ENCODE data around the gene FRMD4A.
"Not testable (repeated sequence)": the region's sequence is repeated elsewhere in the genome, so short reads cannot be mapped to it uniquely, and the experiment has no call there.

The FRMD4A gene

GRCh38 chr10:13865758-13866491 lies 464.8 kb downstream of the FRMD4A start:
- in situ Hi-C loops (cut with MboI; ENCODE audit: low sequenced_read_pairs), result no loop called here

- in situ Hi-C loops (cut with MboI; ENCODE audit: low sequenced_read_pairs), result not testable (repeated sequence)
Measured at GRCh38 chr10:13865220-13865619, 465.5 kb downstream of the FRMD4A start.

GRCh38 chr10:13862546-13863233 lies 468.0 kb downstream of the FRMD4A start:
- in situ Hi-C loops (cut with MboI; ENCODE audit: low sequenced_read_pairs), result no loop called here

- in situ Hi-C loops (cut with MboI; ENCODE audit: low sequenced_read_pairs), result no loop called here
Measured at GRCh38 chr10:13860886-13861285, 469.8 kb downstream of the FRMD4A start.

- in situ Hi-C loops (cut with MboI; ENCODE audit: low sequenced_read_pairs), result no loop called here
Measured at GRCh38 chr10:13859979-13860654, 470.6 kb downstream of the FRMD4A start.

- in situ Hi-C loops (cut with MboI; ENCODE audit: low sequenced_read_pairs), result no loop called here
Measured at GRCh38 chr10:13858709-13859108, 472.0 kb downstream of the FRMD4A start.

- in situ Hi-C loops (cut with MboI; ENCODE audit: low sequenced_read_pairs), result no loop called here
Measured at GRCh38 chr10:13857451-13857850, 473.3 kb downstream of the FRMD4A start.

GRCh38 chr10:13853854-13854253 lies 476.9 kb downstream of the FRMD4A start:
- in situ Hi-C loops (cut with MboI; ENCODE audit: low sequenced_read_pairs), result no loop called here

- in situ Hi-C loops (cut with MboI; ENCODE audit: low sequenced_read_pairs), result no loop called here
Measured at GRCh38 chr10:13852872-13853271, 477.9 kb downstream of the FRMD4A start.

GRCh38 chr10:13851906-13852305 lies 478.8 kb downstream of the FRMD4A start:
- in situ Hi-C loops (cut with MboI; ENCODE audit: low sequenced_read_pairs), result no loop called here

- in situ Hi-C loops (cut with MboI; ENCODE audit: low sequenced_read_pairs), result no loop called here
Measured at GRCh38 chr10:13848520-13849445, 481.9 kb downstream of the FRMD4A start.

GRCh38 chr10:13847201-13847631 lies 483.5 kb downstream of the FRMD4A start:
- in situ Hi-C loops (cut with MboI; ENCODE audit: low sequenced_read_pairs), result no loop called here

GRCh38 chr10:13845897-13846296 lies 484.8 kb downstream of the FRMD4A start:
- in situ Hi-C loops (cut with MboI; ENCODE audit: low sequenced_read_pairs), result no loop called here

GRCh38 chr10:13844651-13845050 lies 486.1 kb downstream of the FRMD4A start:
- in situ Hi-C loops (cut with MboI; ENCODE audit: low sequenced_read_pairs), result no loop called here

- in situ Hi-C loops (cut with MboI; ENCODE audit: low sequenced_read_pairs), result no loop called here
Measured at GRCh38 chr10:13842117-13842516, 488.6 kb downstream of the FRMD4A start.

- in situ Hi-C loops (cut with MboI; ENCODE audit: low sequenced_read_pairs), result no loop called here
Measured at GRCh38 chr10:13840036-13840435, 490.7 kb downstream of the FRMD4A start.

GRCh38 chr10:13839430-13839990 lies 491.2 kb downstream of the FRMD4A start:
- in situ Hi-C loops (cut with MboI; ENCODE audit: low sequenced_read_pairs), result no loop called here

GRCh38 chr10:13839030-13839429 lies 491.7 kb downstream of the FRMD4A start:
- in situ Hi-C loops (cut with MboI; ENCODE audit: low sequenced_read_pairs), result no loop called here

GRCh38 chr10:13837966-13838365 lies 492.8 kb downstream of the FRMD4A start:
- in situ Hi-C loops (cut with MboI; ENCODE audit: low sequenced_read_pairs), result no loop called here

- in situ Hi-C loops (cut with MboI; ENCODE audit: low sequenced_read_pairs), result no loop called here
Measured at GRCh38 chr10:13834581-13835286, 496.0 kb downstream of the FRMD4A start.

Data from hTERT RPE-1 (cell line).